Activated CD4-positive, alpha-beta T cell treated with anti-CD3 and anti-CD28 coated beads, Interleukin-2, amount 50 U/mL, for 4 hours (primary cell): Measurements from ENCODE around the gene XKR8.

ENCODE experiments used
- DNase-seq, 2 experiments: peaks; one replicate each; pipeline ENCODE4 v3.0.0-alpha.2; 2020

XKR8 gene

GRCh38 chr1:27959792-27960603 is at the start of gene XKR8:
Gene XKR8, plus strand, starts transcription at chr1:27959973. Its CDS starts 97 bp downstream, at chr1:27960070.
- peak; percentile 68 to 75 for DNase-seq

GRCh38 chr1:27912429-27912828 is 47.3 kb upstream of the XKR8 start:
- no peak for DNase-seq

GRCh38 chr1:27915082-27915575 is 44.6 kb upstream of the XKR8 start:
- DNase-seq, result no peak

GRCh38 chr1:27922272-27922671 is 37.5 kb upstream of the XKR8 start:
- no peak for DNase-seq

GRCh38 chr1:27928216-27928954 is 31.4 kb upstream of the XKR8 start:
- DNase-seq, result no peak

GRCh38 chr1:27931184-27931583 is 28.6 kb upstream of the XKR8 start:
- DNase-seq, result no peak

- DNase-seq, result no peak
These were observed 28.0 kb upstream of the XKR8 start for GRCh38 chr1:27931759-27932158.

- no peak for DNase-seq
These were observed 24.8 kb upstream of the XKR8 start, which contains the start of gene SMPDL3B for GRCh38 chr1:27934818-27935549. Gene SMPDL3B, plus strand, starts transcription at chr1:27935000. Its CDS starts 184 bp downstream, at chr1:27935184.

- no peak for DNase-seq
These were observed 24.1 kb upstream of the XKR8 start for GRCh38 chr1:27935721-27936120.

- no peak for DNase-seq
These were observed 23.4 kb upstream of the XKR8 start for GRCh38 chr1:27936370-27936769.

GRCh38 chr1:27937524-27937836 is 22.3 kb upstream of the XKR8 start:
- DNase-seq, result no peak

- no peak for DNase-seq
These were observed 21.3 kb upstream of the XKR8 start for GRCh38 chr1:27938488-27938887.

- peak; percentile 74 to 80 for DNase-seq
These were observed 19.5 kb upstream of the XKR8 start for GRCh38 chr1:27940297-27940696.

GRCh38 chr1:27940870-27941560 is 18.8 kb upstream of the XKR8 start:
- DNase-seq, result no peak

GRCh38 chr1:27941671-27942540 is 17.9 kb upstream of the XKR8 start:
- DNase-seq, result no peak

- DNase-seq, result no peak
These were observed 14.8 kb upstream of the XKR8 start for GRCh38 chr1:27945020-27945419.

GRCh38 chr1:27949027-27949426 is 10.7 kb upstream of the XKR8 start:
- DNase-seq, result no peak

- no peak for DNase-seq
These were observed 8.4 kb upstream of the XKR8 start for GRCh38 chr1:27951396-27951795.

- no peak for DNase-seq
These were observed 7.6 kb upstream of the XKR8 start for GRCh38 chr1:27952147-27952546.

GRCh38 chr1:27954186-27954585 is 5.6 kb upstream of the XKR8 start:
- no peak for DNase-seq

GRCh38 chr1:27955076-27955475 is 4.7 kb upstream of the XKR8 start:
- DNase-seq, result no peak

GRCh38 chr1:27956761-27957160 is 3.0 kb upstream of the XKR8 start:
- no peak for DNase-seq
